H1 (cell line): Measurements from ENCODE around the gene SCGB1C2. TPM values are rescaled to one million over a fixed set of nuclear protein-coding genes. Genes with fewer than 3 reads are reported as not detected.

Source experiments
- CTCF ChIA-PET: fragments of 300-600 bp; sonication (Branson Sonifier 250); formaldehyde crosslinking; loops from one replicate; lab custom pipeline; 2021; ENCODE audit not compliant: partially characterized antibody; lab: Charles Lee
- POLR2A ChIA-PET: fragments of 300-600 bp; sonication (Branson Sonifier 250); formaldehyde crosslinking; loops from one replicate; lab custom pipeline; 2021; ENCODE audit warnings: inconsistent platforms; ENCODE audit not compliant: partially characterized antibody; lab: Charles Lee
- DNase-seq, 2 experiments: peaks; one replicate each; pipeline versions ENCODE4 v3.0.0 to v3.0.0-alpha.2; 2010 to 2022; ENCODE audit warnings: low spot score in 2 of 2, low read depth in 1 of 2, mixed read lengths in 1 of 2
- FAIRE-seq: peaks from 2 replicates; lab custom pipeline; 2011; peaks lifted over from hg19 to GRCh38; lab: Jason Lieb, UNC
- H2AFZ ChIP-seq: 2 replicates; pipeline ENCODE4 v1.8.1; 2012; ENCODE audit warnings: low read length, inconsistent platforms
- H2AK5ac ChIP-seq: 2 replicates; pipeline ENCODE4 v1.6.1; 2013; ENCODE audit warnings: low read depth, low read length
- H2BK120ac ChIP-seq: replicated peaks from 2 replicates; pipeline ENCODE3; 2013; ENCODE audit warnings: low read depth, low read length, inconsistent platforms
- H2BK12ac ChIP-seq: 2 replicates; pipeline ENCODE4 v1.6.1; 2013; ENCODE audit warnings: low read depth, low read length
- H2BK15ac ChIP-seq: 2 replicates; pipeline ENCODE4 v1.6.1; 2013; ENCODE audit warnings: low read length
- H2BK20ac ChIP-seq: 2 replicates; pipeline ENCODE4 v1.6.1; 2013; ENCODE audit warnings: low read length
- H2BK5ac ChIP-seq: 2 replicates; pipeline ENCODE4 v1.6.1; 2013; ENCODE audit warnings: low read depth, low read length
- H3K14ac ChIP-seq: 2 replicates; pipeline ENCODE4 v1.6.1; 2013; ENCODE audit warnings: inconsistent platforms; ENCODE audit not compliant: insufficient read length
- H3K18ac ChIP-seq: 2 replicates; pipeline ENCODE4 v1.6.1; 2013; ENCODE audit warnings: low read length; ENCODE audit errors: extremely low read depth
- H3K23ac ChIP-seq: 2 replicates; pipeline ENCODE4 v1.6.1; 2013; ENCODE audit warnings: inconsistent platforms; ENCODE audit not compliant: insufficient read length
- H3K23me2 ChIP-seq: 2 replicates; pipeline ENCODE4 v1.6.1; 2013; ENCODE audit warnings: low read depth, low read length
- H3K27ac ChIP-seq: 2 replicates; pipeline ENCODE4 v1.6.1; 2011; ENCODE audit warnings: low read depth, low read length, inconsistent platforms
- H3K27me3 ChIP-seq, 4 experiments: replicated peaks in 1 of 4; 1 replicate in 1 of 4; 2 replicates in 3 of 4; pipeline versions ENCODE4 v1.6.1 to v1.8.1; 2011 to 2013; ENCODE audit warnings: low read length in 3 of 4, mild to moderate bottlenecking in 3 of 4, inconsistent platforms in 2 of 4, mixed read lengths in 2 of 4, moderate library complexity in 1 of 4; ENCODE audit not compliant: control insufficient read depth in 3 of 4, insufficient read depth in 3 of 4; ENCODE audit errors: extremely low read depth in 1 of 4
- H3K36me3 ChIP-seq, 4 experiments: 2 replicates each; pipeline versions ENCODE4 v1.6.1 to v1.8.1; 2011 to 2013; ENCODE audit warnings: mild to moderate bottlenecking in 4 of 4, low read length in 3 of 4, moderate library complexity in 2 of 4, control low read depth in 1 of 4, inconsistent platforms in 1 of 4; ENCODE audit not compliant: insufficient read depth in 4 of 4, control insufficient read depth in 2 of 4
- H3K4ac ChIP-seq: replicated peaks from 2 replicates; pipeline ENCODE3; 2013; ENCODE audit warnings: low read length, low read depth, mixed read lengths, inconsistent platforms; ENCODE audit not compliant: insufficient read length
- H3K4me1 ChIP-seq, 4 experiments: replicated peaks in 1 of 4; 1 replicate in 1 of 4; 2 replicates in 3 of 4; pipeline versions ENCODE4 v1.6.1 to v1.8.1; 2011 to 2013; ENCODE audit warnings: low read length in 3 of 4, inconsistent platforms in 2 of 4, mixed read lengths in 1 of 4; ENCODE audit not compliant: insufficient read depth in 4 of 4, control insufficient read depth in 3 of 4
- H3K4me2 ChIP-seq, 2 experiments: 2 replicates each; pipeline versions ENCODE4 v1.6.1 to v1.8.1; 2011 to 2013; ENCODE audit warnings: low read depth in 2 of 2, low read length in 2 of 2, control low read depth in 1 of 2, inconsistent platforms in 1 of 2, mild to moderate bottlenecking in 1 of 2; ENCODE audit not compliant: insufficient read depth in 1 of 2
- H3K4me3 ChIP-seq, 4 experiments: fragments of 200-600, 300-600 bp in 1 of 4; sonication (generic), shearing (Covaris generic), sonication (Bioruptor Twin) in 1 of 4; 2 replicates each; pipeline versions ENCODE4 v1.5.1 to v1.8.1; 2011 to 2016; ENCODE audit warnings: low read length in 4 of 4, low read depth in 3 of 4, control low read depth in 2 of 4, inconsistent platforms in 2 of 4, mild to moderate bottlenecking in 2 of 4, mixed read lengths in 1 of 4, moderate library complexity in 1 of 4; ENCODE audit not compliant: insufficient read depth in 2 of 4; ENCODE audit errors: extremely low read depth in 1 of 4
- H3K56ac ChIP-seq: replicated peaks from 2 replicates; pipeline ENCODE3; 2013; ENCODE audit warnings: low read depth, mild to moderate bottlenecking, mixed read lengths, low read length, inconsistent platforms; ENCODE audit not compliant: insufficient read length
- H3K79me1 ChIP-seq: 2 replicates; pipeline ENCODE4 v1.6.1; 2013; ENCODE audit warnings: low read depth, low read length, control low read depth
- H3K79me2 ChIP-seq, 2 experiments: 2 replicates each; pipeline versions ENCODE4 v1.6.1 to v1.8.1; 2012 to 2013; ENCODE audit warnings: low read length in 2 of 2, mild to moderate bottlenecking in 2 of 2, inconsistent platforms in 1 of 2; ENCODE audit not compliant: insufficient read depth in 2 of 2, control insufficient read depth in 1 of 2
- H3K9ac ChIP-seq, 4 experiments: replicated peaks in 1 of 4; 1 replicate in 1 of 4; 2 replicates in 3 of 4; pipeline versions ENCODE4 v1.6.1 to v1.8.1; 2011 to 2013; ENCODE audit warnings: low read depth in 3 of 4, low read length in 3 of 4, control low read depth in 2 of 4, mild to moderate bottlenecking in 2 of 4, moderate library complexity in 2 of 4, inconsistent platforms in 1 of 4; ENCODE audit errors: extremely low read depth in 1 of 4
- H3K9me3 ChIP-seq, 2 experiments: 2 replicates each; pipeline versions ENCODE4 v1.6.1 to v1.8.1; 2012 to 2013; ENCODE audit warnings: mild to moderate bottlenecking in 2 of 2, moderate library complexity in 2 of 2, control low read depth in 1 of 2, inconsistent platforms in 1 of 2, low read depth in 1 of 2, low read length in 1 of 2, mixed read lengths in 1 of 2; ENCODE audit not compliant: insufficient read depth in 2 of 2
- H4K20me1 ChIP-seq, 2 experiments: replicated peaks in 1 of 2; 2 replicates each; pipeline versions ENCODE3 to v1.8.1; 2011 to 2013; ENCODE audit warnings: inconsistent platforms in 2 of 2, low read length in 2 of 2, mild to moderate bottlenecking in 1 of 2; ENCODE audit not compliant: insufficient read depth in 2 of 2, control insufficient read depth in 1 of 2
- H4K5ac ChIP-seq: 2 replicates; pipeline ENCODE4 v1.6.1; 2013; ENCODE audit warnings: low read length, low read depth, mixed read lengths, inconsistent platforms; ENCODE audit not compliant: insufficient read length
- H4K8ac ChIP-seq: 2 replicates; pipeline ENCODE4 v1.8.0; 2013; ENCODE audit warnings: mild to moderate bottlenecking, moderate library complexity, low read length, inconsistent platforms; ENCODE audit not compliant: insufficient read depth; ENCODE audit errors: extremely low read depth
- H4K91ac ChIP-seq: replicated peaks from 2 replicates; pipeline ENCODE3; 2013; ENCODE audit warnings: low read length, mixed read lengths, inconsistent platforms; ENCODE audit not compliant: insufficient read length
- ATF3 ChIP-seq: IDR thresholded peaks from 2 replicates; pipeline ENCODE4 v1.6.1; 2011; ENCODE audit warnings: low read depth, mild to moderate bottlenecking, low read length; ENCODE audit not compliant: insufficient read depth
- CBX5 ChIP-seq: fragments of 300-800, 300-1000 bp; sonication (generic); IDR thresholded peaks from 2 replicates; pipeline ENCODE4 v1.7.1; 2016; ENCODE audit warnings: antibody characterized with exemption, low read length, low read depth
- CHD2 ChIP-seq: IDR thresholded peaks from 2 replicates; pipeline ENCODE4 v1.6.1; 2012; ENCODE audit warnings: low read length, improper control_type of control experiment
- E2F6 ChIP-seq: IDR thresholded peaks from 2 replicates; pipeline ENCODE4 v1.6.1; 2012; ENCODE audit warnings: inconsistent platforms
- JUN ChIP-seq: IDR thresholded peaks from 2 replicates; pipeline ENCODE4 v1.6.1; 2011; ENCODE audit warnings: low read depth, mild to moderate bottlenecking, improper control_type of control experiment, low read length
- MAFK ChIP-seq: IDR thresholded peaks from 2 replicates; pipeline ENCODE4 v1.6.1; 2012; ENCODE audit warnings: low read depth, mild to moderate bottlenecking, improper control_type of control experiment, low read length
- POU5F1 ChIP-seq: IDR thresholded peaks from 2 replicates; pipeline ENCODE4 v1.6.1; 2011; ENCODE audit warnings: low read depth, mild to moderate bottlenecking, low read length, moderate library complexity
- SIN3A ChIP-seq, 2 experiments: IDR thresholded peaks in 1 of 2; conservative IDR thresholded peaks in 1 of 2; 2 replicates each; pipeline ENCODE4 v1.6.1; 2011 to 2012; ENCODE audit warnings: low read length in 2 of 2, improper control_type of control experiment in 1 of 2, low read depth in 1 of 2, mild to moderate bottlenecking in 1 of 2
- SP4 ChIP-seq: IDR thresholded peaks from 2 replicates; pipeline ENCODE4 v1.6.1; 2012; ENCODE audit warnings: low read length, inconsistent platforms
- SUZ12 ChIP-seq: fragments of 200-600 bp; sonication (generic); IDR thresholded peaks from 2 replicates; pipeline ENCODE4 v1.6.1; 2012; ENCODE audit warnings: mild to moderate bottlenecking, inconsistent platforms, low read length, moderate library complexity, mixed read lengths
- TAF1 ChIP-seq: IDR thresholded peaks from 2 replicates; pipeline ENCODE4 v1.6.1; 2011; ENCODE audit warnings: mild to moderate bottlenecking, low read depth, low read length
- WGBS, 2 experiments: shearing (Covaris generic) in 1 of 2; methylation state at CpG; one replicate each; pipeline versions ENCODE4 v1.1.6 to v1.1.7; 2013 to 2015; ENCODE audit warnings: low lambda C conversion rate in 2 of 2, mixed read lengths in 2 of 2, inconsistent platforms in 1 of 2, low coverage in 1 of 2, missing lambda C conversion rate in 1 of 2; ENCODE audit not compliant: insufficient replicate concordance in 2 of 2, insufficient coverage in 1 of 2, insufficient read length in 1 of 2; ENCODE audit errors: extremely low coverage in 1 of 2, missing lambda C conversion rate in 1 of 2; 5-methylcytosine and 5-hydroxymethylcytosine counted together
- polyA plus RNA-seq, 7 experiments: library from polyadenylated mRNA; depleted of rRNA in 3 of 7; stranded (reverse) in 5 of 7; unstranded in 2 of 7; fragments of >200 nt in 5 of 7; fragments of 200-250 nt in 2 of 7; gene quantifications; 1 replicate in 5 of 7; 2 replicates in 1 of 7; 4 replicates in 1 of 7; pipeline versions ENCODE4 v1.2.1 to v1.2.3, GENCODE V29; 2011 to 2013; ENCODE audit warnings: missing spikeins in 2 of 7, mixed read lengths in 2 of 7
- total RNA-seq: library from RNA; stranded (reverse); fragmentation: NEBNext Ultra II Directional; extraction: Animal tissue kit (Norgen Biotek cat#: 25700); gene quantifications from 2 replicates; pipeline ENCODE4 v1.2.1, GENCODE V29; 2021

Gene SCGB1C2
- total and polyA plus RNA-seq, 2 of the 8 experiments (the other 6 are each of a cell fraction or from before 2014, with no cell fraction given): not detected

- POLR2A ChIA-PET: interaction anchor here (1.5 kb wide), 1 partner anchor 11 kb away, joined by 3 read pairs; no protein-coding TSS in a partner anchor
- H2BK120ac ChIP-seq: no peak overlapping the region
- TF ChIP-seq TAF1 (no peak), POU5F1 (no peak), SIN3A (conservative IDR thresholded peaks at IDR 0.05 in 1 of 2, IDR thresholded peaks at IDR 0.05 in 1 of 2; ENCODE audit: low read depth in 1 of 2, low read length in 2 of 2) (no peak), CHD2 (no peak), E2F6 (no peak), JUN (no peak), SUZ12 (no peak), ATF3 (no peak), SP4 (no peak), MAFK (no peak), CBX5 (no peak)
Observed at GRCh38 chr17:145671-146541, 8.5 kb downstream of the SCGB1C2 start.

More at GRCh38 chr17:145671-146541, 8.5 kb downstream of the SCGB1C2 start:
- Histone ChIP-seq H2BK5ac (no peak overlapping the region), H3K23ac (no peak overlapping the region), H3K9ac (no peak overlapping the region), H2AK5ac (no peak overlapping the region), H4K5ac (no peak overlapping the region), H3K36me3 (no peaks in the 10 kb centered on the region), H3K27ac (no peak overlapping the region), H3K23me2 (no peaks in the 10 kb centered on the region), H3K4me2 (no peak overlapping the region), H3K4me3 (no peak overlapping the region), H2BK15ac (no peak overlapping the region), H3K9me3 (no peaks in the 10 kb centered on the region), H4K8ac (peak overlapping the region; percentile 58; the same call in 1 of the 2 replicates), H3K27me3 (peaks cover 3 to 17% (median 11%) of the 10 kb centered on the region in 4 experiments; a peak in 5 of 7 replicates), H3K4me1 (peaks cover 0 to 2% (median 0%) of the 10 kb centered on the region in 4 experiments; a peak in 1 of 7 replicates), H4K91ac (no peak overlapping the region), H3K79me1 (no peaks in the 10 kb centered on the region), H2BK20ac (no peak overlapping the region), H2BK12ac (no peak overlapping the region; the same call in 1 of the 2 replicates), H3K56ac (no peak overlapping the region), H3K18ac (no peak overlapping the region; the same call in 1 of the 2 replicates), H3K14ac (no peak overlapping the region), H3K79me2 (no peaks in the 10 kb centered on the region), H4K20me1 (no peaks in the 10 kb centered on the region), H2AFZ (no peak overlapping the region), H3K4ac (no peak overlapping the region)
- 76% methylated on average over 11 of the region's 16 CpGs; no CpG with 5 or more reads in 1 of the 2 experiments for WGBS, 2 experiments
- FAIRE-seq (no peak), DNase-seq (peak in 1 of 2 experiments; percentile 45)
- CTCF ChIA-PET: interaction anchor here (1.1 to 2.0 kb wide), 6 partner anchors 8 to 543 kb away, joined by 3 to 9 read pairs (median 5); no protein-coding TSS in a partner anchor
